GM15510 (cell line): ENCODE data around the gene ST3GAL5.

Source experiments
- POLR2A ChIP-seq: IDR thresholded peaks from 3 replicates; pipeline ENCODE4 v1.6.1; 2011; ENCODE audit warnings: borderline replicate concordance; ENCODE audit not compliant: insufficient read length; ENCODE audit errors: extremely low read depth

Gene ST3GAL5

DNA sequence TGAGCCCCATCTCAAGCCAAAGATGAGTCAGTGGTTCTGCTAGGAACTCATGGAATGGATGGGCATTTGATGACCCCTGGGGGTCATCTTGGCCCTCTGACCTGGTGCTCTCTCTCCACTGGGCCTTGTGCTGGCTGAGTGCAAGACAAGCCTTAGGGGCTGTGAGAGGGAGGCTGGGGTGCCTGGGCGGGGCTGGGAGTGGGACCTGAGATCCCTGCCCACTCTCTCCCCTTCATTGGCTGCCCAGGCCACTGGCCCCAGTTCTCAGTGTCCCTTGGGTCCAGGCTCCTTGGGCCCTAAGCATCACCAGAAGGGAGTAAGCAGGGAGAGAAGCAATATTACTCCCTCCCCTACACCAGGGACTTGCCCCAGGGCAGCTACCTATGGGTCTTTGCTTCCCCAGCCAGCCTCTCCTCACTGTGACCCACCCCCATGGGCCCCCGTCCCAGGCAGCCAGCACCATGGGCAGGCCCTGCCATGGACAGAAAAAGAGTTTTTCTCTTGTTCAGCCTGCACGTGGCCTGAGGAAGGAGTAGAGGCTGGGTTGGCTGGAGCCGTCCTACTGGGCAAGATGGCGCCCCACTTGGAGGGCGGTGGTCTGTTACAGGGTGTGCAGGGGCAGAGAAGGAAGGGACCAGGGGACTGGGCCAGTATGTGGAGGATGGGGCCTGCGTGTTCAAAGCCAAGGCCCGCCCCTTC, 101.4 kb downstream of the ST3GAL5 start:
- no peak for TF ChIP-seq POLR2A
